HepG2 (cell line): Measurements from ENCODE around the gene KIZ. TPM values are rescaled to one million over a fixed set of nuclear protein-coding genes. Genes with fewer than 3 reads are reported as not detected.

ENCODE experiments used
- ATAC-seq: fragments of 200-7000 bp; cut with Tn5 transposase; 3 replicates; pipeline ENCODE4 v1.9.1; 2020; ENCODE audit warnings: mild to moderate bottlenecking, moderate library complexity
- BruUV-seq: library from RNA; stranded (reverse); fragments of 400-500 nt; replicated peaks from 2 replicates; lab custom pipeline; 2021; lab: Mats Ljungman, UMichigan
- CTCF ChIA-PET: fragments of 300-600 bp; formaldehyde crosslinking; extraction: SDS; loops from one replicate; lab custom pipeline; 2021; ENCODE audit warnings: low total read pairs, inconsistent platforms, low intra/inter-chr PET ratio; lab: Yijun Ruan, JAX
- POLR2A ChIA-PET: fragments of 350-600 bp; sonication (Branson Sonifier 250); formaldehyde crosslinking; loops from one replicate; lab custom pipeline; 2020; ENCODE audit warnings: antibody characterized with exemption, inconsistent platforms; lab: Yijun Ruan, JAX
- DNase-seq: peaks from one replicate; pipeline ENCODE4 v3.0.0-alpha.2; 2015; ENCODE audit warnings: low spot score
- FAIRE-seq: peaks from 3 replicates; lab custom pipeline; 2011; peaks lifted over from hg19 to GRCh38; lab: Jason Lieb, UNC
- H2AFZ ChIP-seq: one replicate; pipeline ENCODE4 v1.6.1; 2011; ENCODE audit warnings: low read length, inconsistent platforms
- H3K27ac ChIP-seq: fragments of 300-600 bp; 3 replicates; pipeline ENCODE4 v1.8.0; 2011; ENCODE audit warnings: mixed run types, mild to moderate bottlenecking, mixed read lengths, low read length, inconsistent platforms; ENCODE audit not compliant: insufficient read depth; ENCODE audit errors: extremely low read length
- H3K27me3 ChIP-seq, 2 experiments: fragments of 200-600 bp in 1 of 2; 2 replicates in 1 of 2; 3 replicates in 1 of 2; pipeline versions ENCODE4 v1.6.0 to v1.8.0; 2011; ENCODE audit warnings: low read length in 2 of 2, mild to moderate bottlenecking in 2 of 2, moderate library complexity in 2 of 2, inconsistent platforms in 1 of 2; ENCODE audit not compliant: insufficient read depth in 2 of 2, control insufficient read depth in 1 of 2
- H3K36me3 ChIP-seq, 2 experiments: fragments of 200-600 bp in 1 of 2; replicated peaks in 1 of 2; 2 replicates in 1 of 2; 3 replicates in 1 of 2; pipeline versions ENCODE4 v1.5.1 to v1.8.0; 2011; ENCODE audit warnings: low read length in 2 of 2, inconsistent platforms in 1 of 2; ENCODE audit not compliant: insufficient read depth in 2 of 2, control insufficient read depth in 1 of 2
- H3K4me1 ChIP-seq: 2 replicates; pipeline ENCODE4 v1.5.1; 2012; ENCODE audit warnings: low read length, inconsistent platforms; ENCODE audit not compliant: insufficient read depth
- H3K4me2 ChIP-seq: 2 replicates; pipeline ENCODE4 v1.6.0; 2011; ENCODE audit warnings: low read depth, low read length, inconsistent platforms
- H3K4me3 ChIP-seq, 3 experiments: fragments of 200-600 bp in 1 of 3; sonication (generic), shearing (Covaris generic) in 1 of 3; replicated peaks in 1 of 3; 2 replicates each; pipeline ENCODE4 v1.5.1; 2011 to 2016; ENCODE audit warnings: low read length in 3 of 3, inconsistent platforms in 2 of 3, low read depth in 2 of 3, mild to moderate bottlenecking in 2 of 3, control low read depth in 1 of 3, mixed read lengths in 1 of 3; ENCODE audit not compliant: insufficient read depth in 1 of 3
- H3K79me2 ChIP-seq: one replicate; pipeline ENCODE4 v1.6.1; 2011; ENCODE audit warnings: low read length, inconsistent platforms; ENCODE audit not compliant: insufficient read depth
- H3K9ac ChIP-seq: 2 replicates; pipeline ENCODE4 v1.6.0; 2011; ENCODE audit warnings: mild to moderate bottlenecking, low read depth, low read length, inconsistent platforms; ENCODE audit not compliant: insufficient read depth
- H3K9me3 ChIP-seq: 2 replicates; pipeline ENCODE4 v1.5.1; 2012; ENCODE audit warnings: mild to moderate bottlenecking, low read length
- H4K20me1 ChIP-seq: 2 replicates; pipeline ENCODE4 v1.6.0; 2011; ENCODE audit warnings: inconsistent platforms, mild to moderate bottlenecking, low read length, moderate library complexity; ENCODE audit not compliant: insufficient read depth
- CREB1 ChIP-seq, 2 experiments: fragments of 450-650 bp in 1 of 2; IDR thresholded peaks; 2 replicates each; pipeline ENCODE4 v1.6.1; 2016 to 2017; ENCODE audit warnings: control low read depth in 1 of 2, mild to moderate bottlenecking in 1 of 2, missing compliant biosample characterization in 1 of 2, missing genetic modification characterization in 1 of 2
- DRAP1 ChIP-seq: IDR thresholded peaks from 2 replicates; pipeline ENCODE4 v1.6.1; 2016; ENCODE audit warnings: missing genetic modification reagents, missing compliant biosample characterization
- FIP1L1 ChIP-seq: fragments of 200-400 bp; formaldehyde crosslinking; IDR thresholded peaks from 2 replicates; pipeline ENCODE4 v1.6.1; 2018; ENCODE audit warnings: low read depth, mild to moderate bottlenecking, low read length, moderate library complexity, borderline replicate concordance; ENCODE audit not compliant: insufficient read depth
- GZF1 ChIP-seq: sonication (generic); formaldehyde crosslinking; IDR thresholded peaks from 2 replicates; pipeline ENCODE4 v1.5.1; 2020; ENCODE audit warnings: mild to moderate bottlenecking, missing genetic modification reagents
- HNRNPL ChIP-seq: fragments of 200-400 bp; formaldehyde crosslinking; IDR thresholded peaks from 2 replicates; pipeline ENCODE4 v1.6.1; 2017; ENCODE audit warnings: mild to moderate bottlenecking, low read depth, low read length
- MAFF ChIP-seq: IDR thresholded peaks from 2 replicates; pipeline ENCODE4 v1.6.1; 2011; ENCODE audit warnings: low read depth, low read length, improper control_type of control experiment
- MAFK ChIP-seq, 2 experiments: IDR thresholded peaks in 1 of 2; conservative IDR thresholded peaks in 1 of 2; 2 replicates each; pipeline ENCODE4 v1.6.1; 2011; ENCODE audit warnings: improper control_type of control experiment in 2 of 2, low read length in 2 of 2
- NCOA2 ChIP-seq: sonication (generic); formaldehyde crosslinking; IDR thresholded peaks from 2 replicates; pipeline ENCODE4 v1.8.0; 2022; ENCODE audit warnings: inconsistent platforms
- ZFP41 ChIP-seq: sonication (generic); formaldehyde crosslinking; IDR thresholded peaks from 2 replicates; pipeline ENCODE4 v1.4.0; 2020; ENCODE audit warnings: mild to moderate bottlenecking, missing genetic modification reagents, borderline replicate concordance
- ZNF275 ChIP-seq: sonication (generic); formaldehyde crosslinking; IDR thresholded peaks from 2 replicates; pipeline ENCODE4 v1.8.0; 2022; ENCODE audit warnings: missing genetic modification reagents, mild to moderate bottlenecking, inconsistent platforms, borderline replicate concordance
- ZNF512B ChIP-seq: sonication (generic); formaldehyde crosslinking; IDR thresholded peaks from 2 replicates; pipeline ENCODE4 v1.5.1; 2020; ENCODE audit warnings: missing genetic modification reagents, mild to moderate bottlenecking, borderline replicate concordance
- ZNF644 ChIP-seq: IDR thresholded peaks from 2 replicates; pipeline ENCODE4 v1.6.1; 2016; ENCODE audit warnings: low read depth
- WGBS: methylation state at CpG from one replicate; pipeline ENCODE4 v1.1.6; 2017; ENCODE audit warnings: low lambda C conversion rate; 5-methylcytosine and 5-hydroxymethylcytosine counted together
- in situ Hi-C: cut with HindIII; loops from 2 replicates; pipeline ENCODE4 v1.10.0; 2017; ENCODE audit warnings: low pct_unique_long_range_greater_than_20kb; ENCODE audit not compliant: extremely low pct_ligation_motif_present
- intact Hi-C: fragments of 100-400 bp; cut with micrococcal nuclease; formaldehyde crosslinking; loops from one replicate; pipeline ENCODE4 v1.10.0; 2022; ENCODE audit not compliant: unreplicated experiment
- polyA plus RNA-seq, 8 experiments: library from polyadenylated mRNA; depleted of rRNA in 3 of 8; stranded (reverse) in 7 of 8; unstranded in 1 of 8; fragments of >200 nt; fragmentation: Illumina TruSeq in 4 of 8; extraction: Trizol in 4 of 8; gene quantifications; 2 replicates each; pipeline versions ENCODE4 v1.2.1 to v1.2.3, GENCODE V29; 2011 to 2016; ENCODE audit warnings: low read depth in 4 of 8, missing spikeins in 1 of 8, mixed read lengths in 1 of 8; ENCODE audit not compliant: insufficient read depth in 1 of 8
- total RNA-seq, 5 experiments: library from RNA; depleted of rRNA; stranded (reverse); fragments of >200 nt; fragmentation: Illumina TruSeq; extraction: Trizol; gene quantifications; 2 replicates each; pipeline ENCODE4 v1.2.3, GENCODE V29; 2016; ENCODE audit warnings: low read depth in 1 of 5

The KIZ gene
- total and polyA plus RNA-seq, 2 of the 13 experiments (the other 11 are each of a cell fraction or from before 2014, with no cell fraction given): 46.3 to 114 TPM

- TF ChIP-seq ZNF512B (CRISPR knock-in tag) (no peak), CREB1 (IDR thresholded peaks at IDR 0.05) (no peak), CREB1 (CRISPR knock-in tag; IDR thresholded peaks at IDR 0.05) (peak; percentile 42; the same call in 1 of the 2 replicates), ZNF275 (CRISPR knock-in tag) (no peak), HNRNPL (no peak), DRAP1 (CRISPR knock-in tag) (0 out of 2 replicates have a peak, but pooled peaks have one; percentile 12), ZNF644 (CRISPR knock-in tag) (peak; percentile 87), NCOA2 (CRISPR knock-in tag) (peak; percentile 63)
- TF ChIP-seq, all 625 proteins: peak for 98
Observed at GRCh38 chr20:21184819-21185218, 58.9 kb downstream of the KIZ start (continued).

- 97% methylated on average over 5 of the region's 5 CpGs for WGBS
- TF ChIP-seq FIP1L1 (no peak), GZF1 (CRISPR knock-in tag) (no peak), MAFK (conservative IDR thresholded peaks at IDR 0.05 in 1 of 2, IDR thresholded peaks at IDR 0.05 in 1 of 2; ENCODE audit: low read length in 2 of 2) (peak; percentile 89 to 91), ZFP41 (CRISPR knock-in tag) (no peak), MAFF (peak; percentile 78)
- H3K27ac ChIP-seq: no peak overlapping the region
- FAIRE-seq (no peak), DNase-seq (no peak), ATAC-seq (no peak)
- peaks cover 14 to 32% of the 10 kb centered on the region in 2 experiments for H3K36me3 ChIP-seq
- ChIA-PET POLR2A (no interaction called here), CTCF (no interaction called here)
- H2AFZ ChIP-seq: no peak overlapping the region
- intact Hi-C loops: no loop called here
- no peak overlapping the region for H3K4me3 ChIP-seq
- H3K4me1 ChIP-seq: peaks cover 24% of the 10 kb centered on the region
- H3K9ac ChIP-seq: no peak overlapping the region
- H3K9me3 ChIP-seq: no peaks in the 10 kb centered on the region
- H3K4me2 ChIP-seq: no peak overlapping the region
- in situ Hi-C loops: no loop called here
- no peaks in the 10 kb centered on the region for H3K27me3 ChIP-seq
- no peaks in the 10 kb centered on the region for H3K79me2 ChIP-seq
- BruUV-seq: no TSS peak
- no peaks in the 10 kb centered on the region for H4K20me1 ChIP-seq
Observed at GRCh38 chr20:21185849-21186248, 60.0 kb downstream of the KIZ start.
